HepG2 (cell line): ENCODE results near the gene CARMIL1. TPM values are rescaled to one million over a fixed set of nuclear protein-coding genes. Genes with fewer than 3 reads are reported as not detected.

Experiments
- ATAC-seq: fragments of 200-7000 bp; cut with Tn5 transposase; 3 replicates; pipeline ENCODE4 v1.9.1; 2020; ENCODE audit warnings: mild to moderate bottlenecking, moderate library complexity
- BruUV-seq: library from RNA; stranded (reverse); fragments of 400-500 nt; replicated peaks from 2 replicates; lab custom pipeline; 2021; lab: Mats Ljungman, UMichigan
- CTCF ChIA-PET: fragments of 300-600 bp; formaldehyde crosslinking; extraction: SDS; loops from one replicate; lab custom pipeline; 2021; ENCODE audit warnings: low total read pairs, inconsistent platforms, low intra/inter-chr PET ratio; lab: Yijun Ruan, JAX
- POLR2A ChIA-PET: fragments of 350-600 bp; sonication (Branson Sonifier 250); formaldehyde crosslinking; loops from one replicate; lab custom pipeline; 2020; ENCODE audit warnings: antibody characterized with exemption, inconsistent platforms; lab: Yijun Ruan, JAX
- DNase-seq: peaks from one replicate; pipeline ENCODE4 v3.0.0-alpha.2; 2015; ENCODE audit warnings: low spot score
- FAIRE-seq: peaks from 3 replicates; lab custom pipeline; 2011; peaks lifted over from hg19 to GRCh38; lab: Jason Lieb, UNC
- H2AFZ ChIP-seq: one replicate; pipeline ENCODE4 v1.6.1; 2011; ENCODE audit warnings: low read length, inconsistent platforms
- H3K27ac ChIP-seq: fragments of 300-600 bp; 3 replicates; pipeline ENCODE4 v1.8.0; 2011; ENCODE audit warnings: mixed run types, mild to moderate bottlenecking, mixed read lengths, low read length, inconsistent platforms; ENCODE audit not compliant: insufficient read depth; ENCODE audit errors: extremely low read length
- H3K27me3 ChIP-seq, 2 experiments: fragments of 200-600 bp in 1 of 2; 2 replicates in 1 of 2; 3 replicates in 1 of 2; pipeline versions ENCODE4 v1.6.0 to v1.8.0; 2011; ENCODE audit warnings: low read length in 2 of 2, mild to moderate bottlenecking in 2 of 2, moderate library complexity in 2 of 2, inconsistent platforms in 1 of 2; ENCODE audit not compliant: insufficient read depth in 2 of 2, control insufficient read depth in 1 of 2
- H3K36me3 ChIP-seq, 2 experiments: fragments of 200-600 bp in 1 of 2; replicated peaks in 1 of 2; 2 replicates in 1 of 2; 3 replicates in 1 of 2; pipeline versions ENCODE4 v1.5.1 to v1.8.0; 2011; ENCODE audit warnings: low read length in 2 of 2, inconsistent platforms in 1 of 2; ENCODE audit not compliant: insufficient read depth in 2 of 2, control insufficient read depth in 1 of 2
- H3K4me1 ChIP-seq: 2 replicates; pipeline ENCODE4 v1.5.1; 2012; ENCODE audit warnings: low read length, inconsistent platforms; ENCODE audit not compliant: insufficient read depth
- H3K4me2 ChIP-seq: 2 replicates; pipeline ENCODE4 v1.6.0; 2011; ENCODE audit warnings: low read depth, low read length, inconsistent platforms
- H3K4me3 ChIP-seq, 3 experiments: fragments of 200-600 bp in 1 of 3; sonication (generic), shearing (Covaris generic) in 1 of 3; replicated peaks in 1 of 3; 2 replicates each; pipeline ENCODE4 v1.5.1; 2011 to 2016; ENCODE audit warnings: low read length in 3 of 3, inconsistent platforms in 2 of 3, low read depth in 2 of 3, mild to moderate bottlenecking in 2 of 3, control low read depth in 1 of 3, mixed read lengths in 1 of 3; ENCODE audit not compliant: insufficient read depth in 1 of 3
- H3K79me2 ChIP-seq: one replicate; pipeline ENCODE4 v1.6.1; 2011; ENCODE audit warnings: low read length, inconsistent platforms; ENCODE audit not compliant: insufficient read depth
- H3K9ac ChIP-seq: 2 replicates; pipeline ENCODE4 v1.6.0; 2011; ENCODE audit warnings: mild to moderate bottlenecking, low read depth, low read length, inconsistent platforms; ENCODE audit not compliant: insufficient read depth
- H3K9me3 ChIP-seq: 2 replicates; pipeline ENCODE4 v1.5.1; 2012; ENCODE audit warnings: mild to moderate bottlenecking, low read length
- H4K20me1 ChIP-seq: 2 replicates; pipeline ENCODE4 v1.6.0; 2011; ENCODE audit warnings: inconsistent platforms, mild to moderate bottlenecking, low read length, moderate library complexity; ENCODE audit not compliant: insufficient read depth
- MEIS2 ChIP-seq: sonication (generic); formaldehyde crosslinking; IDR thresholded peaks from 2 replicates; pipeline ENCODE4 v1.9.0; 2021; ENCODE audit warnings: mild to moderate bottlenecking, missing genetic modification reagents
- PAXIP1 ChIP-seq: sonication (generic); formaldehyde crosslinking; conservative IDR thresholded peaks from 2 replicates; pipeline ENCODE4 v1.4.0; 2020; ENCODE audit warnings: mild to moderate bottlenecking, missing genetic modification reagents, moderate library complexity
- TARDBP ChIP-seq: sonication (generic); formaldehyde crosslinking; IDR thresholded peaks from 2 replicates; pipeline ENCODE4 v1.8.0; 2022; ENCODE audit warnings: mild to moderate bottlenecking, missing genetic modification reagents
- TP53 ChIP-seq: sonication (generic); formaldehyde crosslinking; conservative IDR thresholded peaks from 2 replicates; pipeline ENCODE4 v1.4.0; 2020; ENCODE audit warnings: missing genetic modification reagents
- ZKSCAN1 ChIP-seq: fragments of 150-350 bp; IDR thresholded peaks from 2 replicates; pipeline ENCODE4 v1.6.1; 2014; ENCODE audit warnings: low read length
- ZNF10 ChIP-seq: sonication (generic); formaldehyde crosslinking; IDR thresholded peaks from 2 replicates; pipeline ENCODE4 v1.4.0; 2020; ENCODE audit warnings: mild to moderate bottlenecking, low read depth, missing genetic modification reagents, borderline replicate concordance
- ZNF530 ChIP-seq: sonication (generic); formaldehyde crosslinking; IDR thresholded peaks from 2 replicates; pipeline ENCODE4 v1.5.0; 2020; ENCODE audit warnings: low read depth, mild to moderate bottlenecking, missing genetic modification reagents
- WGBS: methylation state at CpG from one replicate; pipeline ENCODE4 v1.1.6; 2017; ENCODE audit warnings: low lambda C conversion rate; 5-methylcytosine and 5-hydroxymethylcytosine counted together
- in situ Hi-C: cut with HindIII; loops from 2 replicates; pipeline ENCODE4 v1.10.0; 2017; ENCODE audit warnings: low pct_unique_long_range_greater_than_20kb; ENCODE audit not compliant: extremely low pct_ligation_motif_present
- intact Hi-C: fragments of 100-400 bp; cut with micrococcal nuclease; formaldehyde crosslinking; loops from one replicate; pipeline ENCODE4 v1.10.0; 2022; ENCODE audit not compliant: unreplicated experiment
- polyA plus RNA-seq, 8 experiments: library from polyadenylated mRNA; depleted of rRNA in 3 of 8; stranded (reverse) in 7 of 8; unstranded in 1 of 8; fragments of >200 nt; fragmentation: Illumina TruSeq in 4 of 8; extraction: Trizol in 4 of 8; gene quantifications; 2 replicates each; pipeline versions ENCODE4 v1.2.1 to v1.2.3, GENCODE V29; 2011 to 2016; ENCODE audit warnings: low read depth in 4 of 8, missing spikeins in 1 of 8, mixed read lengths in 1 of 8; ENCODE audit not compliant: insufficient read depth in 1 of 8
- total RNA-seq, 5 experiments: library from RNA; depleted of rRNA; stranded (reverse); fragments of >200 nt; fragmentation: Illumina TruSeq; extraction: Trizol; gene quantifications; 2 replicates each; pipeline ENCODE4 v1.2.3, GENCODE V29; 2016; ENCODE audit warnings: low read depth in 1 of 5
- TF ChIP-seq, protein P1 (sequence below): sonication (generic); formaldehyde crosslinking; IDR thresholded peaks from 2 replicates; pipeline ENCODE4 v1.8.0; 2022; ENCODE audit warnings: missing genetic modification reagents, mild to moderate bottlenecking, borderline replicate concordance

CARMIL1 gene
- total and polyA plus RNA-seq, 2 of the 13 experiments (the other 11 are each of a cell fraction or from before 2014, with no cell fraction given) = 1.8 to 2.6 TPM

- ChIA-PET CTCF (no interaction called here), POLR2A (no interaction called here)
- no peaks in the 10 kb centered on the region for H3K4me1 ChIP-seq
- no peaks in the 10 kb centered on the region for H3K9me3 ChIP-seq
- ATAC-seq (no peak), DNase-seq (no peak), FAIRE-seq (no peak)
- H3K36me3 ChIP-seq = no peaks in the 10 kb centered on the region
- no peak overlapping the region for H3K4me3 ChIP-seq
- no peaks in the 10 kb centered on the region for H3K79me2 ChIP-seq
- intact Hi-C loops (no loop called here), in situ Hi-C loops (no loop called here)
- H3K4me2 ChIP-seq = no peak overlapping the region
- H3K27ac ChIP-seq = no peak overlapping the region
- no peaks in the 10 kb centered on the region for H4K20me1 ChIP-seq
- H3K27me3 ChIP-seq = 0 out of 5 replicates have a peak, but pooled peaks cover 0 to 8% of the 10 kb centered on the region in 2 experiments
- WGBS = 28% methylated on average over 3 of the region's 3 CpGs
- no peak overlapping the region for H3K9ac ChIP-seq
- TF ChIP-seq TARDBP (CRISPR knock-in tag) (no peak), ZNF530 (CRISPR knock-in tag) (no peak), TP53 (CRISPR knock-in tag) (no peak), MEIS2 (CRISPR knock-in tag) (no peak), ZNF10 (no peak), PAXIP1 (no peak), ZKSCAN1 (no peak)
- TF ChIP-seq, protein P1, sequence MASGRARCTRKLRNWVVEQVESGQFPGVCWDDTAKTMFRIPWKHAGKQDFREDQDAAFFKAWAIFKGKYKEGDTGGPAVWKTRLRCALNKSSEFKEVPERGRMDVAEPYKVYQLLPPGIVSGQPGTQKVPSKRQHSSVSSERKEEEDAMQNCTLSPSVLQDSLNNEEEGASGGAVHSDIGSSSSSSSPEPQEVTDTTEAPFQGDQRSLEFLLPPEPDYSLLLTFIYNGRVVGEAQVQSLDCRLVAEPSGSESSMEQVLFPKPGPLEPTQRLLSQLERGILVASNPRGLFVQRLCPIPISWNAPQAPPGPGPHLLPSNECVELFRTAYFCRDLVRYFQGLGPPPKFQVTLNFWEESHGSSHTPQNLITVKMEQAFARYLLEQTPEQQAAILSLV (CRISPR knock-in tag) = no peak
- no peak overlapping the region for H2AFZ ChIP-seq
- BruUV-seq = no TSS peak
Measured at GRCh38 chr6:25237579-25237978, 41.6 kb upstream of the CARMIL1 start.
